ENCODE measurements around the gene RMDN2.

DNA sequence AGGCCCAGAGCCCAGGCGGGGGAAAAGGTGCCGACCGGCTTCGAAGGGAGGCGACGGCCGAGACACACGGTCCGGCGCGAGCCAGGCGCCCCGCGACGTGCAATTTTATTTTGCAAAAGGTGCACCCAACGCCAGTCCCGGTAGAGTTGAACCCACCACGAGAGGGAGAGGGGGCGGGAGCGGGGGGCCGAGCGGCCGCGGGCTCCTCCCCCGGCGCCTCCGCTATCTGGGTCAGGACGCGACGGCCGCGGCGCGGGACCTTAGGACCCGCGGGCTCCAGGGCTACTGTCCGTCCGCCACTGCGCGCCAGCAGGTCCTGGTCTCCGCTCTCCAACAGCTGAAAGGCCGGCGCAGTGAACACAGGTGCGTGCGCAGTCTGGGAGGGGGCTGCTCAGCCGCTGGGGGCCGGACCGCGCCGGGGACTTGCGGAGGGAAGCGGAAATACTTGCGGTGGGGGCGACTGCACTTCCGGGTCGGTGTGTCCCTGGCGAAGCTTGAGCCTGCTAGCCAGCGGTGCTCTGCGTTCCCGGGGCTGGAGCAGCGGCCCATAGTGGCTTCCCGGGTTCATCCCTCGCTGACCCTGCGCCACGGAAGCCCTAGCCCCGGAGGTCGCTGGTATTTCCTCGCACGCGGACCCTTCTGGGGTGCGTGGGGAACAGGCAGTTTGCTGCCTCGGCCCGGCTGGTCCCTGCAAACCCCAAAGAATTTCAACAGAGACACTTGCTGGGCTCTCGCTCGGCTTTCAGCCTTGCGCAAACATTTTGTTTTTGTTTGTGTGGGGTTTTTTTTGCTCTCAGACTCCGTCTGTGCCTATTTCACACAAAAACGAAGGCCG, at the start of gene RMDN2:
- TF ChIP-seq POLR2A (IDR thresholded peaks at IDR 0.05) (peak; percentile 77), POLR2AphosphoS5 (IDR thresholded peaks at IDR 0.05) (peak; percentile 74 to 84 (median 76))
- TF ChIP-seq, protein P1, sequence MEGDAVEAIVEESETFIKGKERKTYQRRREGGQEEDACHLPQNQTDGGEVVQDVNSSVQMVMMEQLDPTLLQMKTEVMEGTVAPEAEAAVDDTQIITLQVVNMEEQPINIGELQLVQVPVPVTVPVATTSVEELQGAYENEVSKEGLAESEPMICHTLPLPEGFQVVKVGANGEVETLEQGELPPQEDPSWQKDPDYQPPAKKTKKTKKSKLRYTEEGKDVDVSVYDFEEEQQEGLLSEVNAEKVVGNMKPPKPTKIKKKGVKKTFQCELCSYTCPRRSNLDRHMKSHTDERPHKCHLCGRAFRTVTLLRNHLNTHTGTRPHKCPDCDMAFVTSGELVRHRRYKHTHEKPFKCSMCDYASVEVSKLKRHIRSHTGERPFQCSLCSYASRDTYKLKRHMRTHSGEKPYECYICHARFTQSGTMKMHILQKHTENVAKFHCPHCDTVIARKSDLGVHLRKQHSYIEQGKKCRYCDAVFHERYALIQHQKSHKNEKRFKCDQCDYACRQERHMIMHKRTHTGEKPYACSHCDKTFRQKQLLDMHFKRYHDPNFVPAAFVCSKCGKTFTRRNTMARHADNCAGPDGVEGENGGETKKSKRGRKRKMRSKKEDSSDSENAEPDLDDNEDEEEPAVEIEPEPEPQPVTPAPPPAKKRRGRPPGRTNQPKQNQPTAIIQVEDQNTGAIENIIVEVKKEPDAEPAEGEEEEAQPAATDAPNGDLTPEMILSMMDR (IDR thresholded peaks at IDR 0.05): no peak

All from breast epithelium (tissue), 3 donors.